LNCaP clone FGC (cell line): ENCODE results near the gene NHS.

Experiments
- DNase-seq: peaks from one replicate; pipeline ENCODE4 v3.0.0-alpha.2; 2011; ENCODE audit warnings: low read depth
- H3K4me3 ChIP-seq: 2 replicates; pipeline ENCODE4 v1.5.1; 2011; ENCODE audit warnings: mild to moderate bottlenecking, low read depth, low read length, control low read depth
- TF ChIP-seq, protein P1 (sequence below): IDR thresholded peaks from 2 replicates; pipeline ENCODE4 v1.5.1; 2012; ENCODE audit warnings: mild to moderate bottlenecking; ENCODE audit not compliant: control insufficient read depth, insufficient read depth; ENCODE audit errors: extremely low read depth

Gene NHS

DNA sequence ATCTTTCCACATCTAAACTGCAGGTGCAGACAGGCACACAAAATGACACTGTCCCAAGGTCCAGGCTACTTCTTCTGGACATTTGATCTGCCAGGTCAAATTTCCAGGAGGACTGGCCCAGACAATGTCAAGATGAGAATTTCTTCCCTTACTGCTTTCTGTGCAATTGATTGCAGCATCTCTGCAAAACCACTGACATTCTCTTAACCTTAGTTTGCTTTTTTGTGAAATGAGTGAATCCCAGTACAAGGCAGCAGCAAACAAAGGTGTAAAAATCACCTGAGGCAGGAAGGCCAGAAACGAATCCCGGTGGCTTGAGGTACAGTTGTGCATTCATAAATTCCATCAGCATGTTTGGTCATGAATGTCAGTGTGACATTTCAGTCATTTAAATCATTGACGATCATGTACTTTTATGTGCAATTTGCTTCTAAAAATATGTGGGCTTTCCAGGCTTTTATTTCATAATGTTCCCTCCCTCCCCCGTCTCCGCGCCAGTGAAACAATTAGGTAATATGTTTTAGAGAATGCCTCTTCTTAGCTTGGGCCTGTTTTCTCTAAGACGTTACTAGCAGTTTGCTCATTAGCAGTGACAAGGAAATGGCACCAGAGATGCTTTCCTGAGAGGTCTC, 39.1 kb downstream of the NHS start:
- TF ChIP-seq, protein P1, sequence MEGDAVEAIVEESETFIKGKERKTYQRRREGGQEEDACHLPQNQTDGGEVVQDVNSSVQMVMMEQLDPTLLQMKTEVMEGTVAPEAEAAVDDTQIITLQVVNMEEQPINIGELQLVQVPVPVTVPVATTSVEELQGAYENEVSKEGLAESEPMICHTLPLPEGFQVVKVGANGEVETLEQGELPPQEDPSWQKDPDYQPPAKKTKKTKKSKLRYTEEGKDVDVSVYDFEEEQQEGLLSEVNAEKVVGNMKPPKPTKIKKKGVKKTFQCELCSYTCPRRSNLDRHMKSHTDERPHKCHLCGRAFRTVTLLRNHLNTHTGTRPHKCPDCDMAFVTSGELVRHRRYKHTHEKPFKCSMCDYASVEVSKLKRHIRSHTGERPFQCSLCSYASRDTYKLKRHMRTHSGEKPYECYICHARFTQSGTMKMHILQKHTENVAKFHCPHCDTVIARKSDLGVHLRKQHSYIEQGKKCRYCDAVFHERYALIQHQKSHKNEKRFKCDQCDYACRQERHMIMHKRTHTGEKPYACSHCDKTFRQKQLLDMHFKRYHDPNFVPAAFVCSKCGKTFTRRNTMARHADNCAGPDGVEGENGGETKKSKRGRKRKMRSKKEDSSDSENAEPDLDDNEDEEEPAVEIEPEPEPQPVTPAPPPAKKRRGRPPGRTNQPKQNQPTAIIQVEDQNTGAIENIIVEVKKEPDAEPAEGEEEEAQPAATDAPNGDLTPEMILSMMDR = no peak
- H3K4me3 ChIP-seq = no peak overlapping the region
- DNase-seq = no peak

DNA sequence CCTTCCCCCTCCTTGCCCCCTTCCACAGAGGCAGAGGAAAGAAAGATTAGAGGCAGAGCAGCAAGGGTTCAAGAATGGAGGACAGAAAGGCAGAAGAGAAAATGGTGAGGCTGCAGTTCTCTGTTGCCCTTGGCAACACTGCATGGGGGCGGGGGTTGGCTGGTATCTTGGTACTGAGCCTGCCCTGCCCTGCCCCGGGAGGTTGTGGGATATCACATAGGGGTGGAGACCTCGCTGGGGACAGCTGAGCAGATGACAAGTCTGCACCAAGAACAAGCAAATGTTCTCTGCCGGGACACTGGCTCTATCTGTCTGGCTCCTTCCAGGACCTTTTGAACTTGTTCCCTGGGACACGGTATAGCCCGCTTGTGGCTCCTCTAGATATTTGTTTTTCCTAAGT, 39.8 kb downstream of the NHS start:
- no peak overlapping the region for H3K4me3 ChIP-seq
- no peak for DNase-seq
- TF ChIP-seq, protein P1 = no peak

DNA sequence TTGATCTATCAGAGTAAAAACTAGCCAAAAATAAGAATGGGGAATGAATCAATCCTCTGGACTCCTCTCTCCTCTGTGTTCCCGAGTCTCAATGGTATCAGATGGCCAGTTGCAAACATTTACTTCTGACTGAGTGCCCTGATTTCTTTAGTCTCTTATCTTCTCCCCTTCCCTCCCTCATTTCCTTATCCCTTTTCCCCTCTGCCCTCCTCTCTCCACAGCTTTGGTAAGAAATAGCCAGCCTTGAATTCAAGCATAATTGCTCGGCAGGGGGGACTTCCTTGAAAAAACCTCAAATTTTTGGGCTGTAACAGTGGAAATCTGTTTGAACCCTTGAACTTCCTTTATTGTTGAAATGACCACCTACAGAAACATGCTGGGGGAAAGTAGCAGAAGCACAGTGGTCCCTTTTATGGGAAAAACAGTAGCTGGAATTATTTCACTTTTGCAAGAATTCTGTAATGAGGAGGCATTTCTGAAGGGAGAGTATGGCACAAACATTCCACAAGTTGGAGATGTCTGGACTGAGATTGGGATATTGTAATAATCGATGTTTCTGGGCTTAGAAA, 40.3 kb downstream of the NHS start:
- H3K4me3 ChIP-seq = no peak overlapping the region
- TF ChIP-seq, protein P1 = no peak
- DNase-seq = no peak

DNA sequence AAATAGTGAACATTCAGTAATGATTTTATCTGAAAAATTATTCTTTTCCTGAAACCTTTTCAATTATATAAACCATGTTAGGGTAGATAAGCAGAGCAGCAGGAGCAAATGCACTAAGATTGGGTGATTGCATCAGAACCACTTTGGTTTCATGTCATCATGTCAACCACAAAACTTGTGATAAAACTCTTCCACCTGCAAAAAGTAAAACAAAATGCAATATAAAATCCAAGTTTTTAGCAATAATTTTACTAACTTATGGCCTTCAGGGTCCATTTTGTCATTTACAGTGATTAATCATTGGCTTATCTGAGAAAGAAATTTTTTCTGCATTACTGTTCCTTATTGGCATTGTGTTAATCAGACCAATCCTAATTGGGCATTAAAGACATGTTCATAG, 42.4 kb downstream of the NHS start:
- no peak overlapping the region for H3K4me3 ChIP-seq
- no peak for DNase-seq
- TF ChIP-seq, protein P1 = no peak

DNA sequence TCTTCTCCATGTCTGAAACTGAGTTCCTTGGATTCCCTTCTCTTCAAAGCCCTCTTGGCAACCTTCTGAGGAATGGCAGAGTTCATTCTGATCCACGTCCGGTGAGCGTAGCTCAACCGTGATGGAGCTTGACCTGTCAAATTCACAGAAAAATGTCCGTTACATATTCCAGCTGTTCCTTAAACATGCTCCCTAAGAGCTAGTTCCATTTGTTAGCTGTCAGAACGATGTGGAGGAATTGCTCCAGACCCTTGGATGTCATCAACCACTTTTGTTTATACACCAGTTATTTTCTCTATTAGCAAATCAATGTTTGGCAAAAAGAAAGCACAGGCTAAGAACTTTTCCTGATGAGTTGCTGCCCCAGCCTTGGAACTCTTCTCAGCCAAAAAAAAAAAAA, 50.1 kb downstream of the NHS start:
- no peak for DNase-seq
- TF ChIP-seq, protein P1 = no peak
- no peak overlapping the region for H3K4me3 ChIP-seq

DNA sequence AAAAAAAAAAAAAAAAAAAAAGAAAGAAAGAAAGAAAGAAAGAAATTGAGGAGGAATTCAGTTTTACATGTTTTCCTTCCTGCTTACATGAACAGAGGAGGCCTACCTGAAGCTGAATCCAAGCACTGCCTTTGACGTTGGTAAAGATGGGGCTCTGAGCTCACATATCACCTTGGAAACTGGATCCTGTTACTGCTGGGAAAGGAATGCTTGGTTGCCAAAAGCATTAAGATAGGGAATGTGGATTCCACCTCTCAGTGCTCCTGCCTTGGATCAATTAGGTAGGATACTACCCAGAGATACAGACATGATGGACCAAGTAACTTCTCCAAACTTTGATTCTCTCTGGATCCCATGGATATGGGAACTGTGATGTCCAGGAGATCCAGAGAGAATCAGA, 50.6 kb downstream of the NHS start:
- TF ChIP-seq, protein P1 = no peak
- H3K4me3 ChIP-seq = no peak overlapping the region
- no peak for DNase-seq

DNA sequence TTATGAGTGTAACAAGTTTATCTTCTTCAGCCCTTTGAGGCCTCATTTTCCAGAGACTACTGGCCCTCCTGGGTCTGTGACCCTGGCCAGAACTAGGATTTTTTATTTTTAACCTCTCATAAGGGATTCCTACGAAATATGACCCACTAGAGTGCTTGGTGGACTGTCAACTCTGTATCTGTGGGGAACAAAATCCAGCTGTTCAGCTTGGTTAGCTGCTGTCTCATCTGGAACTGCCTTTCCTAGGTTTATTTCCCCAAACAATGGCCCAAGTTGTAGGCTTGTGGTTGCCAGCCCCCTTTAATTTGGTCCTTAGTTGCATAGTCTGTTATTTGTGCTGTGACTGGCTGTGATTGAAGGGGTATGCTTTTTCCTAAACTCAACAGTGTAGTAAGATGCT, 56.2 kb downstream of the NHS start:
- no peak overlapping the region for H3K4me3 ChIP-seq
- no peak for DNase-seq
- TF ChIP-seq, protein P1 = no peak
